Coronary artery (tissue), 2 donors: ENCODE data around the gene PPY.

Source experiments
- DNase-seq: peaks from one replicate; pipeline ENCODE4 v3.0.0-alpha.2; 2017; ENCODE audit warnings: low spot score
- H3K27ac ChIP-seq, 2 donors: fragments of 200-600 bp; sonication (generic); one replicate each; pipeline ENCODE4 v1.5.1; 2016 to 2019
- H3K4me3 ChIP-seq: fragments of 200-600 bp; sonication (generic); 2 replicates; pipeline ENCODE4 v1.5.1; 2016; ENCODE audit warnings: mild to moderate bottlenecking, moderate library complexity
- CTCF ChIP-seq: fragments of 200-600 bp; sonication (generic); IDR thresholded peaks from one replicate; pipeline ENCODE4 v1.5.1; 2019; ENCODE audit warnings: antibody characterized with exemption

The PPY gene

GRCh38 chr17:43938838-43939182 is 3.5 kb downstream of the PPY start:
- DNase-seq: no peak
- Histone ChIP-seq H3K27ac (no peak overlapping the region), H3K4me3 (no peak overlapping the region)
- no peak for TF ChIP-seq CTCF

GRCh38 chr17:43936434-43936833 is 5.8 kb downstream of the PPY start:
- Histone ChIP-seq H3K27ac (no peak overlapping the region), H3K4me3 (no peak overlapping the region)
- TF ChIP-seq CTCF: no peak
- no peak for DNase-seq

GRCh38 chr17:43935926-43936261 is 6.4 kb downstream of the PPY start:
- H3K27ac ChIP-seq: no peak overlapping the region
- H3K4me3 ChIP-seq: no peak overlapping the region
- no peak for DNase-seq
- no peak for TF ChIP-seq CTCF

- no peak overlapping the region for H3K4me3 ChIP-seq
- no peak for DNase-seq
- no peak overlapping the region for H3K27ac ChIP-seq
These were observed 6.9 kb downstream of the PPY start for GRCh38 chr17:43935204-43935925.

GRCh38 chr17:43932923-43933322 is 9.4 kb downstream of the PPY start:
- Histone ChIP-seq H3K27ac (no peak overlapping the region), H3K4me3 (no peak overlapping the region)
- DNase-seq: no peak
- no peak for TF ChIP-seq CTCF

More at GRCh38 chr17:43935204-43935925, 6.9 kb downstream of the PPY start:
- TF ChIP-seq CTCF: no peak

- no peak overlapping the region for H3K27ac ChIP-seq
- H3K4me3 ChIP-seq: no peak overlapping the region
- TF ChIP-seq CTCF: no peak
- DNase-seq: no peak
These were observed 9.9 kb downstream of the PPY start for GRCh38 chr17:43932357-43932756.

- DNase-seq: no peak
- TF ChIP-seq CTCF: no peak
- no peak overlapping the region for H3K4me3 ChIP-seq
- no peak overlapping the region for H3K27ac ChIP-seq
These were observed 11.2 kb downstream of the PPY start for GRCh38 chr17:43931062-43931571.
